Transverse colon (tissue), 4 donors: ENCODE results near the gene RDX. TPM values are rescaled to one million over a fixed set of nuclear protein-coding genes. Genes with fewer than 3 reads are reported as not detected.
"Not testable (repeated sequence)": the region's sequence is repeated elsewhere in the genome, so short reads cannot be mapped to it uniquely, and the experiment has no call there.

Experiments used
- DNase-seq: peaks from one replicate; pipeline ENCODE4 v3.0.0-alpha.2; 2019
- H3K27ac ChIP-seq, 4 donors: fragments of 200-600 bp; sonication (generic); 2 replicates each; pipeline ENCODE4 v1.5.1; 2016 to 2018; ENCODE audit warnings: inconsistent platforms in 4 of 4
- H3K27me3 ChIP-seq: fragments of 200-600 bp; sonication (generic); 2 replicates; pipeline ENCODE4 v1.5.1; 2017; ENCODE audit warnings: inconsistent platforms
- H3K36me3 ChIP-seq, 4 donors: fragments of 200-600 bp; sonication (generic); 2 replicates each; pipeline ENCODE4 v1.5.1; 2017 to 2019; ENCODE audit warnings: inconsistent platforms in 4 of 4
- H3K4me1 ChIP-seq, 4 donors: fragments of 200-600 bp; sonication (generic); 2 replicates each; pipeline ENCODE4 v1.5.1; 2017 to 2020; ENCODE audit warnings: inconsistent platforms in 4 of 4
- H3K4me3 ChIP-seq, 4 donors: fragments of 200-600 bp; sonication (generic); 1 replicate in 1 of 4; 2 replicates in 3 of 4; pipeline versions ENCODE4 v1.5.1 to v1.6.1; 2017 to 2019; ENCODE audit warnings: inconsistent platforms in 4 of 4
- H3K9me3 ChIP-seq, 2 donors: fragments of 200-600 bp; sonication (generic); 2 replicates each; pipeline ENCODE4 v1.5.1; 2017 to 2019; ENCODE audit warnings: inconsistent platforms in 2 of 2
- CTCF ChIP-seq, 5 experiments: fragments of 200-600 bp in 3 of 5; fragments of 450-650 bp in 2 of 5; sonication (generic) in 3 of 5; IDR thresholded peaks; 1 replicate in 2 of 5; 2 replicates in 3 of 5; pipeline ENCODE4 v1.5.1; 2016 to 2017; ENCODE audit warnings: antibody characterized with exemption in 5 of 5, inconsistent platforms in 3 of 5, mild to moderate bottlenecking in 2 of 5, moderate library complexity in 1 of 5
- EP300 ChIP-seq: sonication (generic); formaldehyde crosslinking; IDR thresholded peaks from one replicate; pipeline ENCODE4 v1.6.1; 2017; ENCODE audit warnings: antibody characterized with exemption, low read depth
- POLR2A ChIP-seq: fragments of 450-650 bp; IDR thresholded peaks from one replicate; pipeline ENCODE4 v1.6.1; 2016; ENCODE audit warnings: antibody characterized with exemption, mild to moderate bottlenecking, moderate library complexity
- POLR2AphosphoS5 ChIP-seq, 3 donors: sonication (generic); formaldehyde crosslinking; IDR thresholded peaks; one replicate each; pipeline ENCODE4 v1.6.1; 2016; ENCODE audit warnings: antibody characterized with exemption in 3 of 3
- WGBS, 2 donors: methylation state at CpG; one replicate each; pipeline ENCODE4 v1.1.5; 2018; ENCODE audit warnings: low coverage in 1 of 2; 5-methylcytosine and 5-hydroxymethylcytosine counted together
- in situ Hi-C, 4 donors: fragments of 200-750 bp; cut with MboI; loops; one replicate each; pipeline versions ENCODE4 v1.15.0 to v1.15.1; 2017; ENCODE audit warnings: low sequenced_read_pairs in 3 of 4, low pct_ligation_motif_present in 1 of 4, low pct_unique_long_range_greater_than_20kb in 1 of 4
- intact Hi-C: fragments of 100-400 bp; cut with DNase I; formaldehyde crosslinking; loops from one replicate; pipeline ENCODE4 v1.15.1; 2023; ENCODE audit warnings: low total_unique reads
- total RNA-seq, 4 donors: library from RNA; depleted of rRNA; stranded (reverse); fragments of >200 nt; gene quantifications; one replicate each; pipeline ENCODE4 v1.1.0, GENCODE V29; 2016

Gene RDX
- total RNA-seq, 4 donors from 2014 or later: 16.8 to 34.8 (median 21.9) TPM

- intact Hi-C loops: no loop called here
- H3K36me3 ChIP-seq: no peaks in the 10 kb centered on the region
- H3K9me3 ChIP-seq: no peaks in the 10 kb centered on the region
- H3K4me3 ChIP-seq: no peak overlapping the region
- H3K4me1 ChIP-seq: no peaks in the 10 kb centered on the region
- no peaks in the 10 kb centered on the region for H3K27me3 ChIP-seq
- 96 to 99% methylated on average over 4 of the region's 4 CpGs for WGBS, 2 donors
- DNase-seq: no peak
- TF ChIP-seq POLR2A (no peak), EP300 (no peak), POLR2AphosphoS5 (IDR thresholded peaks at IDR 0.05) (no peak), CTCF (IDR thresholded peaks at IDR 0.05) (no peak)
- in situ Hi-C loops: no loop called here
- no peak overlapping the region for H3K27ac ChIP-seq
These were observed 77.2 kb downstream of the RDX start for GRCh38 chr11:110219006-110219785.

- WGBS, 2 donors: 54 to 71% methylated on average over 3 of the region's 3 CpGs
These were observed 78.5 kb downstream of the RDX start for GRCh38 chr11:110217936-110218335.

GRCh38 chr11:110217223-110217877 is 79.1 kb downstream of the RDX start:
- 78 to 82% methylated on average over 7 to 12 of the region's 12 CpGs for WGBS, 2 donors

More at GRCh38 chr11:110217936-110218335, 78.5 kb downstream of the RDX start:
- no peaks in the 10 kb centered on the region for H3K36me3 ChIP-seq
- no peak overlapping the region for H3K27ac ChIP-seq
- no peak for TF ChIP-seq CTCF (IDR thresholded peaks at IDR 0.05)
- no peak for TF ChIP-seq EP300
- no peak for TF ChIP-seq POLR2A
- TF ChIP-seq POLR2AphosphoS5 (IDR thresholded peaks at IDR 0.05): no peak
- in situ Hi-C loops (no loop called here), intact Hi-C loops (no loop called here)
- H3K4me3 ChIP-seq: no peak overlapping the region
- H3K27me3 ChIP-seq: no peaks in the 10 kb centered on the region
- H3K4me1 ChIP-seq: no peaks in the 10 kb centered on the region
- no peak for DNase-seq
- H3K9me3 ChIP-seq: no peaks in the 10 kb centered on the region

GRCh38 chr11:110209313-110209694 is 87.1 kb downstream of the RDX start:
- WGBS, 2 donors: 22% methylated on average over 5 of the region's 14 CpGs; no CpG with 5 or more reads in 1 of the 2 donors
- H3K4me1 ChIP-seq, H3K27ac ChIP-seq, H3K9me3 ChIP-seq, DNase-seq, H3K36me3 ChIP-seq, intact Hi-C loops, H3K27me3 ChIP-seq: not testable (repeated sequence)
- H3K4me3 ChIP-seq: peak overlapping the region in 1 of 4 donors; percentile 20
- in situ Hi-C loops: loop anchor here (10.0 kb wide), 2 partner anchors 165 to 225 kb away; no protein-coding TSS in a partner anchor

More at GRCh38 chr11:110217223-110217877, 79.1 kb downstream of the RDX start:
- H3K27me3 ChIP-seq: no peaks in the 10 kb centered on the region
- DNase-seq: no peak
- in situ Hi-C loops: no loop called here
- TF ChIP-seq CTCF (IDR thresholded peaks at IDR 0.05) (no peak), EP300 (no peak), POLR2A (no peak)
- H3K36me3 ChIP-seq: no peaks in the 10 kb centered on the region
- H3K9me3 ChIP-seq: no peaks in the 10 kb centered on the region
- no peak overlapping the region for H3K27ac ChIP-seq
- no peaks in the 10 kb centered on the region for H3K4me1 ChIP-seq
- no peak overlapping the region for H3K4me3 ChIP-seq
- intact Hi-C loops: no loop called here

GRCh38 chr11:110208678-110209312 is 87.6 kb downstream of the RDX start:
- intact Hi-C loops: not testable (repeated sequence)
- WGBS, 2 donors: 52 to 77% methylated on average over 6 to 26 of the region's 29 CpGs

More at GRCh38 chr11:110208678-110209312, 87.6 kb downstream of the RDX start:
- H3K4me3 ChIP-seq: peak overlapping the region in 1 of 4 donors; percentile 20
- in situ Hi-C loops: loop anchor here (10.0 kb wide), 2 partner anchors 166 to 226 kb away; no protein-coding TSS in a partner anchor
- not testable (repeated sequence) for H3K27me3 ChIP-seq, H3K9me3 ChIP-seq, H3K4me1 ChIP-seq, H3K36me3 ChIP-seq, H3K27ac ChIP-seq
- peak; percentile 42 for DNase-seq
